ENCODE data around the gene CA9.

Gene CA9

GRCh38 chr9:35651956-35652828, 21.5 kb upstream of the CA9 start:
- no peak for DNase-seq (ENCODE audit: low spot score)

- no peak for DNase-seq (ENCODE audit: low spot score)
These were observed 20.9 kb upstream of the CA9 start for GRCh38 chr9:35652829-35653209.

- no peak for DNase-seq (ENCODE audit: low spot score)
These were observed 20.1 kb upstream of the CA9 start for GRCh38 chr9:35653611-35654010.

GRCh38 chr9:35656348-35656747, 17.4 kb upstream of the CA9 start:
- DNase-seq (ENCODE audit: low spot score) = no peak

- no peak for DNase-seq (ENCODE audit: low spot score)
These were observed 16.7 kb upstream of the CA9 start for GRCh38 chr9:35656831-35657545.

- peak; percentile 94 for DNase-seq (ENCODE audit: low spot score)
These were observed 16.1 kb upstream of the CA9 start, which contains the start of gene RMRP for GRCh38 chr9:35657546-35658136. RMRP (minus strand) TSS chr9:35658019.

- DNase-seq (ENCODE audit: low spot score) = peak; percentile 81
These were observed 15.4 kb upstream of the CA9 start, which contains the start of gene CCDC107 for GRCh38 chr9:35658137-35658967. CCDC107 (plus strand) TSS chr9:35658292; CDS start chr9:35658380, 88 bp downstream.

GRCh38 chr9:35658968-35659220, 14.8 kb upstream of the CA9 start:
- no peak for DNase-seq (ENCODE audit: low spot score)

- DNase-seq (ENCODE audit: low spot score) = no peak
These were observed 14.4 kb upstream of the CA9 start for GRCh38 chr9:35659340-35659739.

GRCh38 chr9:35660966-35661415, 12.7 kb upstream of the CA9 start:
- no peak for DNase-seq (ENCODE audit: low spot score)

- peak; percentile 54 for DNase-seq (ENCODE audit: low spot score)
These were observed 11.9 kb upstream of the CA9 start for GRCh38 chr9:35661756-35662350.

- DNase-seq (ENCODE audit: low spot score) = no peak
These were observed 11.3 kb upstream of the CA9 start for GRCh38 chr9:35662437-35662836.

- DNase-seq (ENCODE audit: low spot score) = peak; percentile 55
These were observed 8.9 kb upstream of the CA9 start, which contains the start of gene ARHGEF39 for GRCh38 chr9:35664531-35665470. ARHGEF39 (minus strand) TSS chr9:35665195; CDS start chr9:35665169, 26 bp downstream.

GRCh38 chr9:35665471-35665818, 8.3 kb upstream of the CA9 start:
- DNase-seq (ENCODE audit: low spot score) = no peak

- no peak for DNase-seq (ENCODE audit: low spot score)
These were observed 7.7 kb upstream of the CA9 start for GRCh38 chr9:35666045-35666444.

GRCh38 chr9:35666549-35666948, 7.2 kb upstream of the CA9 start:
- no peak for DNase-seq (ENCODE audit: low spot score)

- no peak for DNase-seq (ENCODE audit: low spot score)
These were observed 5.8 kb upstream of the CA9 start for GRCh38 chr9:35667939-35668338.

GRCh38 chr9:35669331-35670145, 4.2 kb upstream of the CA9 start:
- no peak for DNase-seq (ENCODE audit: low spot score)

- no peak for DNase-seq (ENCODE audit: low spot score)
These were observed 265 bp downstream of the CA9 start for GRCh38 chr9:35674025-35674361.

- DNase-seq (ENCODE audit: low spot score) = no peak
These were observed 1.5 kb downstream of the CA9 start for GRCh38 chr9:35675204-35675603.
